GM19438 (cell line): Measurements from ENCODE around the gene BBS12.
A peak's percentile ranks its signal among the peaks of the same experiment; 100 is the strongest.
"Not testable (repeated sequence)": the region's sequence is repeated elsewhere in the genome, so short reads cannot be mapped to it uniquely, and the experiment has no call there.

Source experiments
- ATAC-seq: cut with Tn5 transposase; IDR thresholded peaks from one replicate; pipeline ENCODE4 v1.9.1; 2021; ENCODE audit warnings: low read depth; ENCODE audit not compliant: unreplicated experiment

Gene BBS12

DNA sequence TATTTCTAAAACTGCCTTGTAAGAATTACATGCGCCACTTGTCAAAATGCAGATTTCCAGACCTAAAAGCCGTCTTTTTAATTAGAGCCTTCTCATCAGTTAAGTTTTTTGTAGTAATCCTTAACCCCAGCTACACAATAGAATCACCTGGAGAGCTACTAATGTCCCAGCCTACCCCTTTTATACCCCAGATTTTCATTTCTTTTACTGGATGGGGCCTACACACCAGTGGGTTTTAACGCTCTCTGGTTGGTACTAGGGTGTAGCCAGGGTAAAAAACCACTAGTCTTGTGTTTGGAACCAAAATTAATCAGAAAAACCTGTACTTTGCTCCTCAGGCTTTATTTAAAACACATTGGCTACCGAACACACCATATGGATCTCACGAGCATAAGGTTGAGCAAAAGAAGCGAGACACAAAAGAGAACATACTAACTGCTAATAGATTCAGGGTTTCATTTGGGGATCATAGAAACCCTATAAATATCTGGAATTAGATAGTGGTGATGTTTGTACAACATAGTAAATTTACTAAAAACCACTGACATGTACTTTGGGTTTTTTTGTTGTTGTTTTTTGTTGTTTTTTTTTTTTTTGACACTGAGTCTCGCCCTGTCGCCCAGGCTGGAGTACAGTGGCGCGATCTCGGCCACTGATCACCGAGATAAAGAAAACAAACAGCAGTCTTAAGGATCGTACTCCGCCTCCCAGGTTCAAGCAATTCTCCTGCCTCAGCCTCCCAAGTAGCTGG, 30.6 kb downstream of the BBS12 start:
- ATAC-seq = no peak

DNA sequence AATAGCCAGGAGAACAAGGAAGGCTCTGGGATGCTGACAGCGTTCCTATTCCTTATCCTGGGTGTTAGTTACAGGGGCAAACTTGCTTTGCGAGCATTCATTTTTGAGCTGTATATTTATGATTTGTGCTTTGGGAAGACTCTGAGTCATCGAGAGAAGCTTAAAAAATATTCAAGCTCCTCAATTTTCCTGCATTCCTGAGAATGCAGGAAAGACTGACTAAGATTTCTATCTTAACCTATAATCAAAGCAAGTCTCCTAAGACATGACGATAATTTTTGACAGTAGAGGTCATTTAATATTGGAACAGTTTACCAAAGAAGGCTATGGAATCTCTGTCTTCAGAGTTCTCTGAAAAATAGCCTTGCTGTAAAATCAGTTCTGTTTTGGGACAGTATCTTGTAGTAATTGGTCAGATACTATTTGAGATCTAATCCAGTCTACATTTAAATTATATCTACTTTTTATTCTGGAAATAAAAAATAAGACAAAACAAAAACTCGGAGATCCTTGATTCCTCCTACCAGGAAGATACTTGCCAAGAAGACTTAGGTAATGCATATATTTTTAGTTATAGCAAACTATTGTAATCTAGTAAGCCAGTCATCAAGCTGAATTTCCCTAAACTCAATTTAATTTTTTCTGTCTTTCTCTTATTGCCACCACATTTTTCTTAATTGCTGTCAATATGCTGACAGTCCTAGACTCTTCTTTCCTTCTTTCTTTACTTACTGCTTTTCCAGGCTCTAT, 31.7 kb downstream of the BBS12 start:
- ATAC-seq = peak; percentile 6

- peak; percentile 84 for ATAC-seq
Measured at GRCh38 chr4:122764821-122765215, 32.3 kb downstream of the BBS12 start.

DNA sequence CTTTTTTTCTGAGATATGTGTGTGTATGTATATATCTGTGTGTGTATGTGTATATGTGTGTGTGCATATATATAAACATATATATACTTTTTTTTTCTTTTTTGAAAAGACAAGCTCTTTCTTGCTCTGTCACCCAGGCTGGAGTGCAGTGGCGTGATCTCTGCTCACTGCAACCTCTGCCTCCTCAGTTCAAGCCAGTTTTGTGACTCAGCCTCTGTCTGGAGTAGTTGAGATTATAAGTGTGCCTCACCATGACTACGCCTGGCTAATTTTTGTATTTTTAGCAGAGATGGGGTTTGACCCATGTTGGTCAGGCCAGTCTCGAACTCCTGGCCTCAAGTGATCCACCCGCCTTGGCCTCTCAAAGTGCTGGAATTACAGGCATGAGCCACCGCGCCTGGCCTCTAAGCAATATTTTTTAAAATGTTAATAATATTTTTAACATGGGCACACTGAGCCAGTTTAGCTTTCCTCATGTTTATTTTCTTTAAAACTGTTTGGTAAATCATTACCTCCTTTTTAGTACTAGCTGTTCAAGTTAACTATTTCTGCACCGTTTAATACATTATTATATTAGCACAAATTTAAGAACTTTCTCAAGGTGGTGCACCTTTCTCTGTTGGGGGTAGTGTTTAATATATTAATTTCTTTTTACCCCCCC, 33.3 kb downstream of the BBS12 start:
- ATAC-seq = no peak

DNA sequence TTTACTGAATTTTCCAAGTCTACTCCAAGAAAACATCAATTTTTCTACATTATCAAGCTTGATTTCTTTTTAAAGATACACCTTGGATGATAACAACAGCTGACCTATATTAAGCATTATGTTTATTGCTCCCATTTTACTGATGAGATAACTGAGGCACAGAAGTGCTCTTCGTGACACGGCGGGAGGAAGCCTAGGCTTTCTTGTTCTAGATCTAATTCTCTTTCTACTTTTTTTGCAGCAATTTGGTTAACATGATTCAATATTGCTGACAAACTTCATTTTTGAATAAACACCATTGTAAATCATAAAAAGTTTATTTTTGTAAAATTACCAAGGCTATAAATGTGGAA, 33.8 kb downstream of the BBS12 start:
- ATAC-seq = no peak

DNA sequence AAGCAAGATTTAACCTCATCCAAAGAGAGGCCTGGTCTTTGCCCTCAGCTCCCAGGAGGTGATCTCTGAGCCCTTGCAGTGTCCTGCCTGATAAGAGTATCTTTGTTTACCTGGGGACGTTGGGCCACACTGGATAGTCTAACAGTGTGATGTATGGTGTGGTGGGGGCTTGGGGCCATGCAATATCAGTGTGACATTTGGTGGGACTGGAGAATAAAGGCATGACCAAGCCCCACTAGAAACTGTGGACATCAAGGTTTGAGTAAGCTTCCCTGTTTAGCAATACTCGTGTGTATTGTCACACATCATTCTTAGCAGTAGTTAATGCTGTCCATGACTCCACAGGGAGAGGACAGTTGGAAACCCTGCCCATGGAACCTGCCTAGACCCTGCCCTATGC, 34.4 kb downstream of the BBS12 start:
- ATAC-seq = no peak

DNA sequence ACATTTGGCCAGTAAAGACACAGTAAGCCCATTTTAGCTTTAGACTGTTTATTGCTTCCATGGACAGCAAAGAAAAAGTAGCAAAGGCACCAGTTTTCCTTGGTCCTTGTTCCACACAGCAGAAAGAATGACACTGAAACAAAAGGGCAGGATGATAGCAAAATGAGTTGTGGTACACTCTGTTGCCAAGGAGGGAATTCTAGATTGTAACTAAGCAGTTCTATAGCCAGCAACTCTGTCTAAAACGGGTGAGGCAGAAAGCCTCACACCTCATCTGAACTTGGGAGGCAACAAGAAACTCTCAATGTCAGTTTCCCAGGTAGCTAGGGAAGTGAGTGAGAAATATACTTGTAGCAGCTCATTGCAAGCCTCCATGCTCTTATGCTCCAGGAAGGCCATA, 39.2 kb downstream of the BBS12 start:
- ATAC-seq = no peak

DNA sequence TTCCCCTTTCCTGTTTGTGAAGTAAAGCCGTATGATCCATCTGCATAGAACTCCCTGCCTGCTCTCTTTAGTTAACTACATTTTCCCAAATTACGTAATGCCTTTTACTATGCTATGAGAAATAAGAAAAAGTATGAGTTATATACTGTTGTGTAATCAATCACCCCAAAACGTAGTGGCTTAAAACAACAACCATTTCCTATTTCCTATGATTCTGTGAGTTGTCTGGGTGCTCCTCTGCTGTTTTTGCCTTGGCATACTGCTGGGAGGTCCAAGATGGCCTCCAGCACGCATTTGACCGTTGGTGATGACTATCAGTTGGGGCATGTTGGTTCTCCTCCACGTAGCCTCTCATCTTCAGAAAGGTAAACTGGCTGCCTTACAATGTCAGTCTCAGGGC, 39.8 kb downstream of the BBS12 start:
- no peak for ATAC-seq

DNA sequence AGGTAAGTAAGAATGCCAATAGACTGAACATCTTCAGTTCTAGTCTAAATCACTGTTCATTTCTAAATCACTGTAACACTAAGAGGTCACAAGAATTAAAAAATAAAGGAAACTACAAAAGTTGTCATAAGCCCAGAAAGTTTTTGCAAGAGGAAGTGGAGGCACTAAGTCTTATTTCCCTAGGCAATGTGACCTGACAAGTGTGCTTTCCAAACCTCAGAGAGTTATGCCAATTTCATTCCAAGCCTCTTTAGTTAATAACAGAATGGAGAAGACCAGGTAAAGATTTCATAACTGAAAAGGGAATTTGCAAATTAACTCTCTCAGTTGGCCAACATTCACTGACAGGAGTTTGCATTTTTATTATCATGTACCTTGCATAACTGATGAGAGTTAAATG, 40.5 kb downstream of the BBS12 start:
- ATAC-seq = no peak

- ATAC-seq = no peak
Measured at GRCh38 chr4:122775039-122775438, 42.5 kb downstream of the BBS12 start.

DNA sequence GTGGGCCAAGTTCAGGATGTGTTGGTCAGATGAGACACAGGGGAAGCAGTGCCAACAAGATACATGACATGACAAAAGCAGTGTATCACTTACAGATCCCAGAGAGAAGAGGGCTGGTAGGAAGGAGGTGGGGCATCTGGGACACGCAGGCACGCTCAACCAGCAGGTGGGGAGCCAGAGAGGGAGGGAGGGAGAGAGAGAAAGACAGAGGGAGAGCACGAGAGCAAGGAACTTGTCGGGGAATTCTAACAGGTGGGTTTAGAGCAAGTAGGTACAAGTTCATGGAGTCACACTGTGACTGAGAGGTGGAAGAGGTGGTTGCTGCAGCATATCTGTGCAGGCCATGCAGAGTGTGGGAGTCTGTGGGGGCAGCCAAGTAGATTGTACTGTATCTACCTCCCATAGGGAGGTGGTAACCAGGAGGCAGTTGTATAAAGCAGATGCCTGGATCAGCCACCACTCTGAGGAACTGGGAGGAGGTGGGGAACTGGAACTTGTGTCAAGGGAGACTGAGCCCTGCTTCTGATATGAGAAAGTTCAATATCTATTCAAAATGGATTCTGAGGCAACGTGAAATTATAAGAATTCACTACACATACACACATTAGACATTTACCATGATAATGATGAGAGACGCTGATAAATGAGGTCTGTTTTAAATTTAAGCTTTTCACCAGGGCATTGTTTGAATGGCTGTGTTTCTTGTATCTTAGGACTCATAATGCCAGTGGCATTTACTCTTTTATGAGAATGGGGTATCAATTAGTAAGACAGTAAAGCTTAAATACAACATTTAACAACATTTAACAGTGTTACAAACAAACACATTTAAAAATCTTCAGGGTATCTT, 43.7 kb downstream of the BBS12 start:
- ATAC-seq = no peak

GRCh38 chr4:122776916-122777315, 44.4 kb downstream of the BBS12 start:
- ATAC-seq = no peak

DNA sequence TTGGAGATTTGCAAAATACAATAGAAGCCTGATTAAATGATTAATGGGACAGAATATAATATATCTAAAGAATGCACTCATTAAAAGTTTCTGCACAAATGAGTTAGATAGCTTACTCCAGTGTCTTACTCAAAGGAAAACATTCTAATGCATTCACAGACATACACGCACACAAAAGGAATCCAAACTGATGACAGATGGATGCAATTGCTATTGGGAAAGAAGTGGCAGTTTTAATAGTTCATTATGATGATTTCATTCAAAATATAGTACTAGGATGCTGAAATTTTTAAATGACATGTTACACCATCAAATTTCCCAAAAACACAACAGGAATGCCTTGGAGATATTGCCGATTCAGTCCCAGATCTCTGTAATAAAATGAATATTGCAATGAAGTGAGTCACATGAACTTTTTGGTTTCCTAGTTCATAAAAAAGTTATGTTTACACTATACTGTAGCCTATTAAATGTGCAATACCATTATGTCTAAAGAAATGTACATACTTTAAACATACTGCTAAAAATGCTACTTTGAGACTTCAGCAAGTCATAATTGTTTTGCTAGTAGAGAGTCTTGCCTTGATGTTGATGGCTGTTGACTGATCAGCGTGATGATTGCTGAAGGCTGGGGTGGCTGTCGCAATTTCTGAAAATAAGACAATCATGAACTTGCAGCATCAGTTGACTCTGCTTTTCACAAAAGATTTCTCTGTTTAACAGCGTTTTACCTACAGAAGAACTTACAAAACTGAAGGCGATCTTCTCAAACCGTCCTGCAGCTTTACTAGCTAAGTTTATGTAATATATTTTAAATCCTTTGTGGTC, 45.6 kb downstream of the BBS12 start:
- ATAC-seq = no peak

DNA sequence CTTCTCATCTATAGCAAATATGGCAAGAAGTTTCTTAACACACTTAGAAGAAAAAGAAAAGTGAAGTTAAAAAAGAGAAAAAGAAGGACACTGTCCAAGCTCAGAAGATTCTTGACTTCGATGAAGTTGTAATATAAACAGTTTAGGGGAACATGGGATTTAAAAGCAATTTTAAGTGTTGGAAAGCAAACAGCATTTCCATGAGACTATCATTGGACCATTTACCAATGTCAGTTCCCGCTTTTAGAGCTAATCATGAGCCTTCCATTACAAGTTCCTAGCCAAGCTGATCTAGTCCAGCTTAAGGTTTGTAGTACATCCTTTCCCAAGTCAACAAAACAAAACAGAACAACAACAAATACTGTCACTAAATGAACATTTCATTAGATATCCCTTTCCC, 49.0 kb downstream of the BBS12 start:
- ATAC-seq = no peak

GRCh38 chr4:122783301-122784215, 51.1 kb downstream of the BBS12 start:
- ATAC-seq = no peak

DNA sequence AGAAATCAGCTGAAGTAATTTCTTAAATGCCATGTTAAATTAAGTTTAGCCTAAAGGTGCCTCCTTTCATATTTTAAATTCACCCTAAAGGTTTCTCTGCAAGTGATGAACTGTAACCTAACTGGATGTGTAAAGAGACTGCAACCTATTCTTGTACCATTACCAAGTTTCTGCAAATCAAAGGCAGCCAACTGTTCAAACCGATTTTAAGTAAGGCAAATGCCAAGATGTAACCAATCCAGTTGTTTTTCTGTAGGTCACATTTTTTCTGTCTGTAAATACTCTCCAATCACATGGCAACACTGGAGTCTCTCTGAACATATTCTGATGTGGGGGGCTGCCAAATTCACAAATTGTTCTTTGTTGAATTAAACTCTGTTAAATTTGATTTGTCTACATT, 51.8 kb downstream of the BBS12 start:
- no peak for ATAC-seq

- ATAC-seq = no peak
Measured at GRCh38 chr4:122785099-122785498, 52.6 kb downstream of the BBS12 start.

DNA sequence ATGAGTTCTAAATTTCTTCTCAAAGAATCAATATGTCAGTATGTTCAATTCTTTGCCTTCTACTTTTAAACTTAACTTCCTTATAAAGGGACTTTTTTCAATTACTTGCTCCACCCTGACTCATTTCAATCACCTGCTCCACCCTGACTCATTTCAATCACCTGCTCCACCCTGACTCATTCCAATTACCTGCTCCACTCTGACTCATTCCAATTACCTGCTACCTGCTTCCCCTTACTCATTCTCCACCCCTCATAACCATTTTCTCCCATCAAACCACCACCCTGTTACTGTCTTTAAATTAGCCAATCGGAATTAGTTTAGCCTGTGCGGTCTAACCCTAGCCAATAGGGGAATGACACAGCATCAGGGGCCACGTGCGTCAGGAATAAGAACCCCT, 53.8 kb downstream of the BBS12 start:
- not testable (repeated sequence) for ATAC-seq

- not testable (repeated sequence) for ATAC-seq
Measured at GRCh38 chr4:122786920-122787319, 54.4 kb downstream of the BBS12 start.
